NOMO-1 treated with dmso at 0.1 percent for 144 hours (cell line): ENCODE data around the gene ABCC2.
"Not testable (repeated sequence)": the region's sequence is repeated elsewhere in the genome, so short reads cannot be mapped to it uniquely, and the experiment has no call there.

ENCODE experiments used
- DNase-seq: peaks from one replicate; lab custom pipeline; 2025; ENCODE audit not compliant: unreplicated experiment; lab: John Stamatoyannopoulos, UW

The ABCC2 gene

GRCh38 chr10:99782447-99783286 is at the start of gene ABCC2:
ABCC2 (plus strand) TSS chr10:99782640; CDS start chr10:99782845, 205 bp downstream.
- DNase-seq: no peak

GRCh38 chr10:99733366-99733765 is 49.1 kb upstream of the ABCC2 start:
- DNase-seq: no peak

DNA sequence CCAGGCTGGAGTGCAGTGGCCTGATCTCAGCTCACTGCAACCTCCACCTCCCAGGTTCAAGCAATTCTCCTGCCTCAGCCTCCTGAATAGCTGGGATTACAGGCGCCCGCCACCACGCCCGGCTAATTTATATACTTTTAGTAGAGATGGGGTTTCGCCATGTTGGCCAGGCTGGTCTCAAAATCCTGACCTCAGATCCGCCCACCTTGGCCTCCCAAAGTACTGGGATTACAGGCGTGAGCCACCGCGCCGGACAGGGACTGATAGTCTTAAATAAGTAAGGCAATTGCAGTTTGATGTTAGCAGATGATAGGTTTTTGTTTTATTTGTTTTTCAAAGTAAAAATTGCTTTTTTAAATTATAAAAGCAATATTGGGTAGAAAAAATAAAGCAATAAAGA is 48.3 kb upstream of the ABCC2 start:
- DNase-seq: not testable (repeated sequence)

- no peak for DNase-seq
Observed at GRCh38 chr10:99740260-99740659, 42.2 kb upstream of the ABCC2 start.

- DNase-seq: no peak
Observed at GRCh38 chr10:99740933-99741559, 41.4 kb upstream of the ABCC2 start.

GRCh38 chr10:99742254-99742653 is 40.2 kb upstream of the ABCC2 start:
- no peak for DNase-seq

GRCh38 chr10:99742701-99743100 is 39.7 kb upstream of the ABCC2 start:
- no peak for DNase-seq

GRCh38 chr10:99743841-99744240 is 38.6 kb upstream of the ABCC2 start:
- no peak for DNase-seq

- not testable (repeated sequence) for DNase-seq
Observed at GRCh38 chr10:99746166-99746565, 36.3 kb upstream of the ABCC2 start.

DNA sequence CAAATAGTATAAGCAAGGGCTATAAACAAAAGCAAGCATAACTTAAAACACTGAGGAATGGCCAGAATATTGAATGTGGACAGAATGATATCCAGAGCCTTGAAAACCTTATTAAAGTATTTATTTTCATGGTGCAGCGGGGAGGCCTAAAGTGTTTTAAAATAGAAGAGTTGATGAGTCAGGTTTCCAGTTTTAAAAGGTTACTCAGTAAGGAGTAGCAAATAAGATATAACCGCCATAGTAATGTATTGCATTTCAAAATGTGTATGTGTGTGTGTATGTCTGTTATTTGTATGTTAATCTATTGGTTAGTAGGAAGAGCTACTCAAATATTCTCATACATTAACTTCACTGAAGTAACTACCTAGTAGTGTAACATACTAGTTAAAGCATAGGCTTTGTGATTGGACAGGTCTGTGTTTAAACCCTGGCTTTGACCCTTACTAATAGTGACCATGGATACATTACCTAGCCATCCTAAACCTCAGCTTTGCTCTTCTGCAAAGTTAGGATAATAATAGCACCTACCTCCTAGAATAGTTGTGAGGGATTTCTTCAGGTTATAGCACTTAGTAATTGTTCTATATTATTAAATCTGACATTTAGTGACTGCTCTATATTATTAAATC is 33.5 kb upstream of the ABCC2 start:
- DNase-seq: no peak

DNA sequence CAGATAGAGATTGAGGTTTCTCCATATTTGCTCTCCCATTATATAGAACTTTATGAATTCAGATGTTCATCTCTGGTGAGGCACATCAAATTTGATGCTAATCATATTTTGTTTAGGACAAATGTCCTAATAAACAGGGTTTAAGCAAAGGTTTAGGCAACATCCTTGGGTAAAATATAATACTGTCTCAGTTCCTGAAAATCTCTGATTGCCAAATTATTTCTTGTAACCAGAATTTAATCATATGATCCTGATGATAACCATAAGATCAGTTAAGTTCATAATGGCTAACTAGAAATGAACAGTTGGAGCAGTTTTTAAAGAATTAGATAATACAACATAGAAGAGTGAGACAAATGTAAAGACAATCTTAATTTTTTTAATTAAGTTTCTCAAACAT is 31.8 kb upstream of the ABCC2 start:
- no peak for DNase-seq

- DNase-seq: no peak
Observed at GRCh38 chr10:99754670-99755069, 27.8 kb upstream of the ABCC2 start.

DNA sequence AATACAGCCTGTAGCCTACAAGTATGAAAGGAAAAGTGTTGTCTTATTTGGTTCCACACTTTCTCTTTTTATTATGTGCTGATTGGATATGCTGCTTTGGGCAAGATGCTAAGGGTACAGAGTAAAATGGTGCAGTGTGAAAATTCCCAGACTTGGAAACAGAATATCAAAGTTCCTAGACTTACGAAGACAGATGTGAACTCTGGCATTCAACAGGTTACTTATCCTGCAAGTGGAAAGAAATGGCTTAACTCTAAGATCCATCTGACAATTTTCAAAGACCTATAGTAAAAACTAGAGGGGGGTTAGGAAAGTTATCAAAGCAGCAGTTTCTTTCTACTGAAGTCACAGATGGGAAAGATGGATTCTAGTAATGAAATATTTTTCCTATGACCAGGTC is 26.3 kb upstream of the ABCC2 start:
- DNase-seq: no peak

GRCh38 chr10:99758211-99758891 is 24.1 kb upstream of the ABCC2 start:
- no peak for DNase-seq

GRCh38 chr10:99760321-99760720 is 22.1 kb upstream of the ABCC2 start:
- DNase-seq: no peak

DNA sequence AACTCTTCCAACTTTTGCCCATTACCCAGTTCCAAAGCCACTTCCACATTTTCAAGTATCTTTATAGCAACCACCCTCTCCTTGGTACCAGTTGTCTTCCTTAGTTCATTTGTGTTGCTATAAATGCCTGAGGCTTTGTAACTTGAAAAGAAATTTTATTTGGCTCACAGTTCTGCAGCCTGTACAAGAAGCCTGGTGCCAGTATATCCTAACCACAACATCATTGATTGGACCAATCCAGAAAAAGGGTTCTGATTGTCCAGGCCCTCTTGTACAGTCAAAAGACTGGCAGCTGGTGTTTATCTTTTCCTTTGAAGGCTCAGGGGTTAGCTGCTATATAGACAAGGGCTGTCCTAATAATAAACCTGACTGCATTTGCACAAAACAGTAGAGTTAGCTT is 21.1 kb upstream of the ABCC2 start:
- DNase-seq: no peak

DNA sequence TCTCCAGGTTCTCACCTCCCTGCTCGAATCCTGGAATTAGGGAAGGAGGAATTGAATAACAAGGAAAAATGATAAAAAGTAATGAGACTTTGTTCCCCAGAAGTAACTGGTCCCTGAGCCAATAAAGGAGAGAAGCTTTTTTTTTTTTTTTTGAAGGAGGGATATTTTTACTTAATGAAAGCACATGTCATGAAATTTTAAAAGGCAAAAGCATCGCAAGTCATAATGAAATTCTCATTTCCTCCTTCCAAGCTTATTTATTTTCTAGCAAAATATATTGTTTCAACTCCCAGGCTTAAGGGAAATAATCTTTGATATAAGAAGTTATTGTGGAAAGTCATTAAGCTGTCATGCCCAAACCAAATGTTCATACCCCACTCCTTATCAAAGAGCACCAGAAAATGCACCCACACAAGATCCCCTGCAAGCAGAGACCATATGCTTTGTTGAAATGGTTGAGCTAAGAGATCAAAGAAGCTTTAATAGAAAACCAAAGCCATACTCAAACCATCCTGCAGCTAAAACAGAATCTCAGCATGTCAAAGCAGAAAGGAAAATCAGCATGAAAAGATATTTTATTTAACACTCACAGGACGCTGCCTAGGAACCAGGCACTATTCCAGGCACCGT is 16.7 kb upstream of the ABCC2 start:
- no peak for DNase-seq

DNA sequence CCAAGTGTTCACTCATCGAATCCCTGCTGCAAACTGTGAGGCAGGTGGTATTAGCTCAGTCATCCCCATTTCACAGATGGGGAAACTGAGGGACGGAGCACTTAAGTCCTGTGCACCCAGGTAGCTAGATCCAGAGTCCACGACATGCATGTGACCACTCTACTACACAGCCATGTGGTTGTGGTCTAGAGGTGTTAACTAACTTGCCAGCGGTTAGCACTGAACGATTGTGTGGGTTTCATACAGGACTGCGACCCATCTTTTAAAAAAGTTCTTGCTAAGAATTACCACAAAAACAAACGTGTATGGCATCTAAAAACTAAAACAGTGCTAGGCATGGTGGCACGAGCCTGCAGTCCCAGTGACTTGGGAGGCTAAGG is 16.1 kb upstream of the ABCC2 start:
- no peak for DNase-seq

GRCh38 chr10:99767901-99768300 is 14.5 kb upstream of the ABCC2 start:
- DNase-seq: no peak

DNA sequence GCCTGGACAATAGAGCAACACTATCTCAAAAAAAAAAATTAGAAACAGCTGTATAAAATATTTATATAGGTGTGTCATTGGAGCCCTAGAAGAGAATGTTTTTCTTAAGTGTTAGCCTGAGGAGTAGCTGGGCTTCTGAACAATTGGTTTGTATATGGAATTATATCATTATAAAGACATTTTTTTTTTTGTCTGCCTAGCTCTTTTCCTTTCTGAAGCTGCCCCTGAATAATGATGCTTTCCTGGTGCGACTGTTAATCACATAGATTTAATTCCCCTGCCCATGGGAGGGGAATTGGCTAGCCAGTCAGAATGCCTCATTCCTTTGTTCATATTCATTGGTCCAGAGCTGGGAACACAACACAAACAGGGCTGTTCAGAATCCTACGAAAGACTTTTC is 13.9 kb upstream of the ABCC2 start:
- DNase-seq: no peak

GRCh38 chr10:99769706-99770105 is 12.7 kb upstream of the ABCC2 start:
- DNase-seq: no peak
